GM18519 (cell line): ENCODE measurements around the gene VMP1.
"Not testable (repeated sequence)": the region's sequence is repeated elsewhere in the genome, so short reads cannot be mapped to it uniquely, and the experiment has no call there.

ENCODE experiments used
- ATAC-seq: cut with Tn5 transposase; IDR thresholded peaks from one replicate; pipeline ENCODE4 v1.9.1; 2021; ENCODE audit warnings: mild to moderate bottlenecking, moderate library complexity; ENCODE audit not compliant: unreplicated experiment, low FRiP score

The VMP1 gene

DNA sequence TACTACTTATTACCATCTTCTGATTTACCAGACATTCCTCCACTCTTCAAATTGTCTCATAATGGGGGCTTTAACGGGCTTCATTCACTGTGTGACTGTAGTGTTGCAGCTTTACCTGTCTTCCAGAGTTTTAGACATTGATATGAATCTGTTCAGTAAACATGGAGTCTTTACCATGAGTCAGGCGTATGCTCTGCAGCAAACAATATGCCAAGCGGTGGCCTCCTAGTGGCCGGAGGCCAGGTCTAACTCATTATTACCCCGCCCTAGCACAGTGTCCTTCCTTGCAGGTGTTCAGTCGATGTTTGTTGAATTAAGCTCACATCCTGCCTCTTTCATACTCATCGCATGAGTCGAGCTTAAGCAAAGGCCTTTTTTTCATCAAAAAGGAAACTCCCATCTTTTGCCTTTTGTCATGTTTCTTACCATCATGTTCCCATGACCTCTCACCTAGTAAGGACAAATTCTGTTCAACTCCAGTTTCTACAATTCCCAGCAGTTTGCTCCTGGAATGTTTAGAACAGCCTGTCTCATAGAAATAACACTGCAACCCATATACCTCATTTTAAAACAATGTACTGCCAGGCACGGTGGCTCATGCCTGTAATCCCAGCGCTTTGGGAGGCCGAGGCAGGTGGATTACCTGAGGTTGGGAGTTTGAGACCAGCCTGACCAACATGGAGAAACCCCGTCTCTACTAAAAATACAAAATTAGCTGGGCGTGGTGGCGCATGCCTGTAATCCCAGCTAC is 145.9 kb downstream of the VMP1 start:
- ATAC-seq = peak; percentile 75

DNA sequence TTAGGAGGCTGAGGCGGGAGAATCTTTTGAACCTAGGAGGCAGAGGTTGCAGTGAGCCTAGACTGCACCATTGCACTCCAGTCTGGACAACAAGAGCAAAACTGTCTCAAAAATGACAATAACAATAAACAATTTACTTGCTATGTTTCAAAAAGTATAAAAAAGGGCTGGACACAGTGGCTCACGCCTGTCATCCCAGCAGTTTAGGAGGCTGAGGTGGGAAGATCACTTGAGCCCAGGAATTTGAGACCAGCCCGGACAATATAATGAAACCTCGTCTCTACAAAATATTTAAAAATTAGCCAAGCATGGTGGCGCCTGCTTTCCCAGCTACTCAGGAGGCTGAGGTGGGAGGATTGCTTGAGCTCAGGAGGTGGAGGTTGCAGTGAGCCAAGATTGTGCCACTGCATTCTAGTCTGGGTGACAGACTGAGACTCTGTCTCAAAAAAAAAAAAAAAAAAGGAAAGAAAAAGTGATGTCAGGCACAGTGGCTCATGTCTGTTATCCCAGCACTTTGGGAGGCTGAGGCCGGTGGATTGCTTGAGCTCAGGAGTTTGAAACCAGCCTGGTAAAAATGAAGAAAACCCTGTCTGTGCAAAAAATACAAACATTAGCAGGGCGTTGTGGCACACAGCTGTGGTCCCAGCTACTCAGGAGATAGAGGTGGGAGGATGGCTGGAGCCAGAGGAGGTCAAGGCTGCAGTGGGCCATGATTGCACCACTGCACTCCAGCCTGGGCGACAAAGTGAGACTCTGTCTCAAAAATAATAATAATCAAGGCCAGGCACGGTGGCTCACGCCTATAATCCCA is 146.7 kb downstream of the VMP1 start:
- ATAC-seq = not testable (repeated sequence)

DNA sequence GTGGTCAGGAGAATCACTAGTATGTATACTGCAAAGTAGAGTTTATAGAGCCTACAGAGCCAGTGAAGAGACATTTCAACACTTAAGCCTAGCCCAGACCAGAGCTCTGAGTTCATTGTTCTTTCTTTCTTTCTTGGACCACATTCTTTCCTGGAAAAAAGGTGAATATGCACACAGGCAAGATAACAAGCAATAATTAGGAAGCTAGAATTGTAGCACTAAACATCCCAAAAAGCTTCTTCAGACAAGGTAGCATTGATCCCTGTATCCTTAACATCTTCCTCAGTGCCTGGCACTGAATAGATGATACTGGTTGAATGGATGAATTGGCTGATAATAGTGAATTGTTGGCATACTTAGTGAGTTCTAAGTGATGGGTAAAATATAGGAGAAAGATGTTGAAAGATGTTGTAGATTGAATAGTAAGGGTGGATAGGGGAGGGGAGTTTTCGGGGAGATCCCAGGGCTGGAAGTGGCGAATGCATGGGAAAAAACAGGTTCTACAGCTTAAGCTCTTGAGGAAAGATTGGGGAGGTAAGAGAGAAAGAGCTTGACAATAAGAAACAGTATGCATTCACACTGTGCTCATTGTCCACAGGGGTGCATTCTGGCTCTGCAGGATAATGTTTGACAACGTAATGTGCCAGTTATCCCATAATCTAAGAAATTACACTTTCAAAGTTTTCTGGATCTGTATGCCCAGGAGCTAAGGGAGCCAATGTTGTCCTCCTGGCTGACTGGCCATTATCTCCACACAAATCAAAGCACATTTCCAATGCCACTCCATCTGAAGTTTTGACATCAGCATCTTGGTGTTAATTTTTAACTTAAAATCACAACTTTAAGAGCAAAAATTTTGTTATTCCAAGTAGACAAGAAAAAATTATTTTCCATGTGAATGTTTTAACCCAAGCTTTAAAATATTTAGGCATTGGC is 149.7 kb downstream of the VMP1 start:
- no peak for ATAC-seq

DNA sequence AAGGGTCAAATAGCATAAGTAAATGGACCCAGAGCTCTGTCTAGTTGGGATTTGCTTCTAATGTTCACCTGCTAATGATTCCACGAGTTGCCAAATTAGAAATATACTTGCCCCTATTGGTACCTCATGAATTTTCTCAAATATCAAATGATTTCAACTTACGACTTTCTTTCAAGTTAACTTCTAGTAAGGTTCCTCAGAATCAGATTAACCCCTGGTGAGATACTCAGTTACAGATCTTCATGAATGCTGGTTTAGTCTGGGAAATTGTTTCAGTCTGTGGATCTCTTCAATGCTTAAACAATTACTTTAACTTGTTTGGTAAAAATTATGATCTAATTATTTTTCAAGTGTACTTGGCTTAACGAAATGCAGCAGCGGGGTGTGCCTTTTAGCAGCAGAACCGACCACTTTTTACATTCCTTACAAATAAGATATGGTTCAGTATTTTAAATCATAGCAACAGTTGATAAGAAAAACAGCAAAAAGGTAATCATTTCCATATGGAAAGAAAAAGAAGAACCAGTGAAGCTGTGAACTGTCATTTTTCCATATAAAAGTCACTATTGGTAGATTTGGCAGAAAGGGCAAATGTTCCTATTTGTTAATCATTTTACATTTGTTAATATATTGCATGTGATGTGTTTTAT is 150.8 kb downstream of the VMP1 start:
- ATAC-seq = no peak

DNA sequence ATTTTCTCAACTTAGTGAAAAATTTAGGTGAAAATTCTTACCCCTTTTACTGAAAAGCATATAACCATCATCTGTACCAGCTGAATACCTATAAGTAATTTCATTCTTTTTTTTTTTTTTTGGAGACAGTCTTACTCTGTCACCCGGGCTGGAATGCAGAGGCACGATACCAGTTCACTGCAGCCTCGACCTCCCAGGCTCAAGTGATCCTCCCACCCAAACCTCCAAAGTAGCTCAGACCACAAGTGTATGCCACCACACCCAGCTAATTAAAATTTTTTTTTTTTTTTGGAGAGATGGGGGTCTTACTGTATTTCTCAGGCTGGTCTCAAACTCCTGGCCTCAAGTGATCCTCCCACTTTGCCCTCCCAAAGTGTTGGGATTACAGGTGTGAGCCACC is 151.5 kb downstream of the VMP1 start:
- no peak for ATAC-seq

DNA sequence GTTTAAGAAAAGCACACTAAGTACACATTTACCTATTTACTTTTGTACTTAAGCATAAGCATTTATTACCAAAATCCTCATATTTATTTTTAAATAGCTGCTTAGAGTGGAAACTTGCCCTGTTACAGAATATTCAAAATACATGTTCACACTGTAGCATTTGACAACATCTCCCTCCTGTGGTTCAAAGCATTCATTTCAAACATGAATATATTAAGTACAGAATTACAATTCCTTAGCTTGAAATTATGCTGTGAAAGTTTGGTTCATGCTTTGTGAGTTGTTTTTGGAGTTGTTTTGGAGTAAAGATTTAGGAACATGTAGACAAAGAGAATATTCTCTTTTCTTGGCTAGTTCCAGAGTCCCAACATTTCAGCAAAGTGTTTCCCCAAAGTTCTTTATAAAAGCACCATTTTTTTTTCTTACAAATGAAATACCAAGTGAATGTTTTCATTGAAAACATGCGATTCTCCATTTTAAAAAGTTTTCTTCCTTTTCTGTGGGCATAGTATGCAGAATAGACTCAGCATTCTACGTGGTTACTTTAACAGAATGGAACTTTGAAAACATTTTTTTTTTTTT is 152.1 kb downstream of the VMP1 start:
- ATAC-seq = no peak

DNA sequence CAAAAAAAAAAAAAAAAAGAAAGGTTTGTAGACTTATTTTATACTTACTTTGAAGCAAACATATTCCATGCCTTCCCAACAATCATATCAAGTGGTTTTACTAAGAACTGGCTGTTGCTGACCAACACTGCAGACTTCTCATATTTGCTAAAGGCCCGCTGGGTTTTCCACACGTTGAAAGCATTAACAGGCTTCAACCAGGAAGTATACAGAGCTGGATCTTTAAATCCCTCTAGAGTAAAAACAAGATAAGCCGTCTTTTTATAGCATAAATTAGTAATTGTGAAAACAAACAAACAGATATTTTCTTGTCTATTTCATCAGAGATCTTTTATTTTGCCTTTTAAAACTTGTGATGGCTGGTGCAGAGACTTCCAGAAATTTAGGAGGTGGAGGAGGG is 156.2 kb downstream of the VMP1 start:
- ATAC-seq = no peak

DNA sequence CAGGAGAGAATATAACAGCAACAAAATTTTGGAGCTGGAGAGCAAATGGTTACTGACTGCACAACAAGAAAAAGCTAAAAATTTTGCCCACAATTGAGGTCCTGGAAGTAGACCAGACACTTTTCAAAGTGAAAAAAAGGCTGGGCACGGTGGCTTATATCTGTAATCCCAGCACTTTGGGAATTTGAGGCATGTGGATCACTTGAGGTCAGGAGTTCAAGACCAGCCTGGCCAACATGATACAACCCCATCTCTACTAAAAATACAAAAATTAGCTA is 162.4 kb downstream of the VMP1 start:
- ATAC-seq = no peak

DNA sequence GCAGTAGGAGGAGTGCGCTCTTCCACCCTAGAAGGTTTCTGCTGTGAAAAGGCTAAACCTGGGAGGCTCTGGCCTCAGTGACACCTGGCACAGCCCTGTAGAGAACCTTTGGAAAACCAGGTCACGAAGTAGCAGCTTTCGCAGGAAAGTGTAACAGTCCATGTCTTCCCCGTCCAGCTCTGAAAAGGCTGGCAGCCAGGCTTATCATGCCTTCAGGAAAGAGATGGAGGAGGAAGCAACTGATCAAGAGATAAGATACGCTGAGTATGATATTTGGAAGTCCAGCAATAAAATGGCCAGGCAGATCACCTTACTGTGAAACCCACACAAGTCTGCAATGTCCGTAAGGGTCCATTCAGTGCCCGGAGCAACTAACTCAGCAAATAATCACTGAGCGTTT is 163.0 kb downstream of the VMP1 start:
- no peak for ATAC-seq

DNA sequence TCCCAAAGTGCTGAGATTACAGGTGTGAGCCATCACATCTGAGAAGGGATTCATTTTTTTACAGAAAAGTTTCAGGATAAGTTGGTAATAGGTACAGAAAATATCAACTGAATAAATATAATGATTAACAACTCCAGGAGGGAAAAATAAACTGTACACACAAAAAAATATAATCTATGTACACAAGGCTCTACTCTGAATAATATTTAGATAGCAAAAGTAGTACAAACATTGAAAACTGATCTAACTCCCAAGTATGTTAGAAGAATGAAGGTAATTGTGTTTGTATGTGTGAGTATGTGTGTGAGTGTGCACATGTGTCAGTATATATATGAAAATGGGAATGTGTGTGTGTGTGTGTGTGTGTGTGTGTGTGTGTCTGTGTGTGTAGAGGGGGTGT is 164.9 kb downstream of the VMP1 start:
- no peak for ATAC-seq

DNA sequence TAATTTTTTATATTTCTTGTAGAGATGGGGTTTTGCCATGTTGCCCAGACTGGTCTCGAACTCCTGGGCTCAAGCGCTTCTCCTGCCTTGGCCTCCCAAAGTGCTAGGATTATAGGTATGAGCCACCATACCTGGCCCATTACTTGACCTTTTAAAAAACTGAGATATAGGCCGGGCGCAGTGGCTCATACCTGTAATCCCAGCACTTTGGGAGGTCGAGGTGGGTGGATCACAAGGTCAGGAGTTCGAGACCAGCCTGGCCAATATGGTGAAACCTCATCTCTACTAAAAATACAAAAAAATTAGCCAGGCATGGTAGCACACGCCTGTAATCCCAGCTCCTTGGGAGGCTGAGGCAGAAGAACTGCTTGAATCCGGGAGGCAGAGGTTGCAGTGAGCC is 166.0 kb downstream of the VMP1 start:
- ATAC-seq = not testable (repeated sequence)

DNA sequence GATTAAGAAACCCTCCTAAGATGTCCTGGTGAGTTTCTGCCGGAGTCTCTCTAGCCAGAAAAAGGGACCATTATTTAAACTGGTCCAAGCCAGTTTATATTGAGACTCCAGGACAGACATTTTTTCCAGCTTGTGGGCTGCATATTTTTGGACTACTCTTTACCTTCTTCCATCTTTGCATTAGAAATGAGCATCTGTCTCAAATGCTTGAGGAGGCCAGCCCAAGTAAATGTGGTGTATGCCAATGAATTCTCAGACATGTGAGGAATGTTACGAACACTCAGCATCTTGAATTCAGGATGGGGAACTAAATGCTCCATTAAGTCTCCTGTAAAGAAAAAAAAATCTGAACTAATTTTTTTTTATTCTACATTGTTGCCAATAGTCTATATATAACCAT is 166.9 kb downstream of the VMP1 start:
- ATAC-seq = no peak

DNA sequence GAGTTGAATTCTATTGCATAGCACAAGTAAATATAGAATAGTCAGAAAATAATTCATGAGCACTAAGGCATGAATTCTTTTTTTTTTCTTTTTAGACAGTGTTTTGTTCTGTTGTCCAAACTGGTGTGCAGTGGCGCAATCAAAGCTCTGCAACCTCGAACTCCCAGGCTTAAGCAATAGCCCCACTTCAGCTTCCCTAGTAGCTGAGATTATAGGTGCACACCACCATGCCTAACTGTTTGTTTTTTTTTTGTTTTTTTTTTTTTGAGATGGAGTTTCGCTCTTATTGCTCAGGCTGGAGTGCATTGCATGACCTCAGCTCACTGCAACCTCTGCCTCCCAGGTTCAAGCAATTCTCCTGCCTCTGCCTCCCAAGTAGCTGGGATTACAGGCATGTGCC is 168.7 kb downstream of the VMP1 start:
- no peak for ATAC-seq

DNA sequence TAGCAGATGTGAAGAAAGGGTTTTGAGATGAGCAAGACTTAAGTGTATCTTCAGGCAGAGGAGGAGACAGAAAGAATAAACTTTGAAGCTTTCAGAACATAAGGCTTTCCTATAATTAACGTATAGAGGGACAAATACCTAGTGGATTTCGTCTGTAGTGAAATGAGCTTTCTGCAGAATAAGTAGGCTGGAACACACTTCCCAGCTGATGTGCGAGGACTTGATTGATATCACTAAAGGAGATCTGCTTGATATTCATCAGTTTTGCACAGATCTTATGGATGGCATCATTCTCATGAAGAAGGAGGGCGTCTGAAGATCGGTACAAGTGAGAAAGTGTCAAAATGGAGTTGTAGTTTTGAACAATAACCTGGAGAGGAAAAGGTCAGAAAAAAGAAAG is 170.5 kb downstream of the VMP1 start:
- no peak for ATAC-seq

DNA sequence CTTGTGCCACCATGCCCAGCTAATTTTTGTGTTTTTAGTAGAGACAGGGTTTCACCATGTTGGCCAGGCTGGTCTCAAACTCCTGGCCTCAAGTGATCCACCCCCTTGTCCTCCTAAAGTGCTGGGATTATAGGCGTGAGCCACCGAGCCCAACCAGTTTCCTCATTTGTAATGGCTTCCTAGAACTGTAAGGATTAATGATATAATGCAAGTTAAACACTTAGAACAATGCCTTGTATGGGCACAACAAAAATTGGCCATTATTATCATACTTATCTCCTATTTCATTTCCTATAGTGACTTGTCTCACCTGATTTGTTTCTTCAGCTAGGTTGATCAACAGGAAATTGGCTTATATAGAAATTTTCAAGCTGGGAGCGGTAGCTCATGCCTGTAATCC is 171.2 kb downstream of the VMP1 start:
- no peak for ATAC-seq

DNA sequence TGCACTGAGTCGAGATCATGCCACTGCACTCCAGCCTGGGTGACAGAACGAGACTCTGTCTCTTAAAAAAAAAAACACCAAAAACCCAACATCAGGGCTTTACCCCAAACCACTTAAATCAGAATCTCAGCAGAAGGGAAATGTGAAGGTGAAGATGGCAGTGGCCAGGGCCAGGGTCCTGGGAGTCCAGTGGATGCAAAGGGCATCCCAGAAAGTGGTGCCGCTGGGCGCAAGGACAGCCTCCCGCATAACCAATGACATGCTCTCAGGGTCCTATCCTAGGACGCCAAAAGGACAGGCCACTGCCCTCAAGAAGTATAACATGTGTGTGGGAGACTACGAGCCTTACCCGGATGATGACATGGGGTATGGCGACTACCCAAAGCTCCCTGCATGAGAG is 177.4 kb downstream of the VMP1 start:
- no peak for ATAC-seq

DNA sequence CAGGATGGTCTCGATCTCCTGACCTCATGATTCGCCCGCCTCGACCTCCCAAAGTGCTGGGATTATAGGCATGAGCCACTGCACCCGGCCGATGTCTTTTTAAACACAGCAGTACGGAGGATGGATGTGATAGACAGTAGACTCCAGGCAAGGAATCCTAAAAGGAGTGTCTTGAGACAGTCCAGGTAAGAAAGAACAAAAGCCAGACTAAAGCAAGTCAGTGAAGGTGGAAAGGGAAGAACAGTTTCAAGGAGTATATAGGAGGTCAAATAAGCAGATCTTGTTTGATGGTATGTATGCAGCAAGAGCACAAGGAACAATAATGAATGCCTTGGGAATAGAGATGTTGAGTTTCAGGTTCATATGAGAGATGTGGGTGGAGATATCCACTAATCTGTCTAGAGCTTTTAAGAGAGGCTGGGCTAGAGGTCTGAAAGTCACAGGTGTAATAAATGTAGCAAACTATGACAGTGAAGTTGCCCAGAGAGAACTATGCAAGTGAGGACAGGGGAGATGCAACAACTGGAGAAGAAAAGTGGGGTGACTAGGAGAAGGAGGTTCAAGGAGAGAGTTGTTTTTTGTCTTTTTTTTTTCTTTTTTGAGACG is 180.8 kb downstream of the VMP1 start:
- ATAC-seq = no peak

DNA sequence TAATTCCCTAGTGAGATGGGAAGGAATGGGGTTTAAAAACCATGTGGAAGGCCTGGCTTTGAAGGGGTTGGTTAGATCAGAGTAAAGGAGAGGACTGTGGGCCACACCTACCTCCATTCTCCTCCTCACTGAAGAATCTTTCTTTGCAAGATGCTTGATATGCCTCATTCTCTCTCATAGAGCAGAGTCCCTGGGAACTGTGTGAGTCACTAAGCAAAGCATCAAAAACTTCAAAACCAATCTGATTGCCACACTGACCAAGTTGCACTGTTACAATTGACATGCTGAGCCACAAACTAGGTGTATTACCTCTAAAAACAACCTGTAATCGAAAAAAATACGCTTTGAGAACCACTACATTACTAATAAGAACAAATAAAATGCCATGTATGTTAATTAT is 183.3 kb downstream of the VMP1 start:
- ATAC-seq = no peak
